COLO668 (cell line): ENCODE measurements around the gene NET1.

Source experiments
- DNase-seq: peaks from one replicate; lab custom pipeline; 2025; ENCODE audit not compliant: unreplicated experiment; lab: John Stamatoyannopoulos, UW

The NET1 gene

GRCh38 chr10:5497948-5498730 lies 85.8 kb downstream of the NET1 start:
- no peak for DNase-seq

- DNase-seq = no peak
These were observed 86.6 kb downstream of the NET1 start for GRCh38 chr10:5498791-5499492.

DNA sequence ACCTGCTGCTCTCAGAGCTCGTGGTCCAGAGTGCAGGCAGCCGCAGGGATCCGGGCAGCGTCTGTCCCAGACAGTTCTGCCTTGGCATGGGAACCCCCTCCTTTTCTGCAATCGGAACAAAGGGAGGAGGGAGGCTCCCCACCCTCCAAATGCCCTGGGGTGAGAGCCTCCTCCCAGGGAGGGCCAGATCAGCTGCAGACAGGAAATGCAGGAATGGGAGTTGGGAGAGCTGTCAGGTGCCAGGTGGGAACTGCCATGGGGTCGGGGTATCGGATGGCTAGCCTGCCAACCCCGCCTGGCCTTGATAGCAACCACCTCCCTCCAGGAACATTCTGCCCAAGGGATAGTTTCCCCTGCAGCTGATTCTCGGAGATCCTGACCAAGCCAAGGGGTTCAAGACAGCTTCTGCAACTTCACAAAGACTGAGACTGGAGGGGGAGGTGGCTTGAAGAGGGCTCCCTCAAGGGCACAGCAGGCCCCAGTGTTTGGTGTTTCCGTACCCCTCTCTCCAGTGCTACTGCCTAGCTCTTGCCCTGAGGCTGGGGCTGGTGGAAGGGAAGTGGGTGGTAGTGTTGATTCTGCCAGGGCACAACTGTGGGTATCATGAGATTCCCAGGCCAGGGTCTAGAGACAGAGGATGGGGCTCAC lies 87.3 kb downstream of the NET1 start, which contains the start of gene CALML5:
CALML5 (minus strand) TSS at position 78 of the 648 bp plus-strand sequence. CDS start 132 bp downstream, outside the sequence.
- DNase-seq = peak; percentile 37

DNA sequence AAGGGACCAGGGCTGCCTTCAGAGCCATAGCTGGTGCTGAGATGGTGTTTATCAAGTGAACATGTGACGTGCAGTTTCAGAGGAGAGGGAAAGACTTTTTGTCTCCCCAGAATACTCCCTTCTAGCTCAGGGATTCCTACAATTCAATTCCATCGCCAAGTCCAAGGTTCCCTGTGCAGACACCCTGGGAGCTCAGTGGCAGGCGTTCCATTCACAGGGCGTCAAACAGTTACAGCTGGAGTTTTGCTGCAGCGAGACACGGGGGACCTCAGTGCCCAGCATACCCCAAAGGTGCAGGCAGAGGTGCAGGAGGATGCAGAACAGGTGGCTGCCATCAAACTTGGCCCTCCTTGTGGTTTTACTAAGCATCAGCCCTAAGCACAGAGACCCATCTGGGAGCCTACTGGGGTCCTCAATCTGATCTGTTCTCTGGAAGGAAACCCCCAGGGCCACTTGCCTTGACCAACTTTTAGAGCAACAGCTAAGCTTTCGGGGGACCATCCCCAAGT lies 87.9 kb downstream of the NET1 start:
- DNase-seq = no peak

DNA sequence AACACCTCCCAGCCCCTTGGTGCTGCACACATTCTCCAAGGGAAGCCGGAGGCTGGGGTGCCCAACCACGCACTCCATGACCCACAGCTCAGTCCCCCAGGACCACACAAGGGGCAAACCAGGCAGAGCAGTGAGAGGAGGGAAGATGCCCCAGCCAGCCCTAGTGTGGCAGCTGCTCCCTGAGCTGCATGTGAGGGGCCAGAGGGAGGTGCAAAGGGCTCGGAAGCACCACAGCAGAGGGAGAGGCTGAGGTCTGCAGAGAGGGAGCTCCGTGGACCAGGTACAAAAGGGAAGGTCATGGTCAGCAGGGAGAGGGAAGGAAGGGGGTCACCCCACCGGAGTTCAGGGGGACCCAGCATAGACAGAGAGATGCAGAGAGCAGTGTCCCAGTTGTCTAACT lies 88.6 kb downstream of the NET1 start:
- DNase-seq = no peak

GRCh38 chr10:5502061-5502521 lies 89.7 kb downstream of the NET1 start:
- no peak for DNase-seq

DNA sequence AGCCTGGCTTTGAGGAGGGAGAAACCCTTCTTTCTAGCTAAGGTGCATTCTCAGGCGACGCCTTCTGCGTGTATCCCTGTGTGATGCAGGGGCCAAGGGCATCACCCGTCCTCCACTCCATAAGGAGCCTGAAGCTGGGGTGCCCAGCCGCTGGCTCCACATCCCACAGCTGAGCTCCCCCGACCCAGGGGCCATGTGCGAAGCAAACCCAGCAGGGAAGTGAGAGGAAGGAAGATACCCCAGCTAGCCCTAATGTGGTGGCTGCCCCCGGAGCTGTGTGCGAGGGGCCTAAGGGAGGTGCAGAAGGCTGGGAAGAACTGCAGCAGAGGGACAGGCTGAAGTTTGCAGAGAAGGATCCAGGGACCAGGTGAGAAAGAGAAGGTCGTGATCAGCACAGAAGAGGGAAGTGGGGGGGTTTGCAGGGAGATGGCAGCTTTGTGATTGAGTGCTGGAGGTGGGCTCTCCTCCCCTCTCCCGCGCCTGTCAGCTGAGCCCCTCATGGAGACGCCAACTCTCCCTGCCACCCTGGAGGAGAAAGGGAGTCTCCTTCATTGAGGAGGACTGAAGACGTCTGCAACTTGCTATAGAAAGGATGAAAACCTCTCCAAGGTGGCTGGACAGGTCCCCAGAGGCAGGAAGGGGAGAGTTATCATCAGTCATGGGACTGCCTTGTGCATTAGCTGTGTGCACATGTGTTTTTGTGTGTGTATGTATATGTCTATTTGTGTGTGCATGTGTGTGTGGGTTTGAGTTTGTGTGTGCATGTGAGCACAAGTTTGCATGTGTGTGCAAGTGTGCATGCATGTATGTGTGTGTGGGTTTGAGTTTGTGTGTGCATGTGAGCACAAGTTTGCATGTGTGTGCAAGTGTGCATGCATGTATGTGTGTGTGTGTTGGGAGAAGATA lies 90.5 kb downstream of the NET1 start:
- DNase-seq = no peak

- peak; percentile 52 for DNase-seq
These were observed 91.1 kb downstream of the NET1 start for GRCh38 chr10:5503477-5503835.

GRCh38 chr10:5504146-5505072 lies 92.1 kb downstream of the NET1 start:
- peak; percentile 14 for DNase-seq

GRCh38 chr10:5506246-5506645 lies 93.9 kb downstream of the NET1 start:
- DNase-seq = no peak

DNA sequence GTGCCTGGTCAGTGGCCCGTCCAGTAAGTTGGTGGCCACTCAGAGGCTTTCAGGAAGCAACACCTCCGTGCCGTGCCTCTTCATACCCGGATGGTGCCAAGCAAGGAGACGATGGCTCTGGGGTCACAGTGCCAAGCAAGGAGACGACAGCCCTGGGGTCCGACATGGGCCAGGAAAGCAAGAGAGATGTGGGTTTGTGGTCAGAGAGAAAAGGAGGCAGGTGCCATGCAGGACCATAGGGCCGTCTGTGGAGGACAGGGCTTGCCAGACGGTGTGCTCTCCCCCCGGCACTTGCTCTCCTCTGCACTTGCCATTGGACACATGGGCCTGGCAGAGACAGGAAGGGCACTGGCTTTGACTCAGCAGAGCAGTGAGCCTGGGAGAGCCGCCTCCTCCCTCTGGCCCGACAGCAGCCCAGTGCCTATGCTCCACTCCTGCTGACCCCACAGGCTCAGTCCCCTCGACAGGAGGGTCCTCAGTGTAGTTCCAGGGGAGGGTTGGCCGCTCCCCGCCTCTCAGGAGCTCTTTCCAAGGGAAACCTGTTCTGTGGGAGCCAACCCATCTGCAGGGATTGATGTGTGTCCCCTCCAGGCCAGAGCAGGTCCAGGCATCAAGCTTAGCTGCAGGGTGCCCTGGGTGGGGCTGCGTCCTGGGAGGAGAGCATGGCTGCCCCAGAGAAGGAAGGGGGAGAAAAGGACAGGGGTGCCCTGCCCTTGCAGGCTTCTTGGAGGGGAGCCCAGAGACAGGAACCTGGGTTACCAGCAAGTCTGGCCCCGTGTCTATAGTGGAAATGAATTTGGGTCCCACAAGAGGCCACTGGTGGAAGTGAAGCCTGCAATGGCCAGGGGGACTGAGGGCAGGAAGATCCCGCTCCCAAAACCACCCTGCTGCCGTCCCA lies 94.6 kb downstream of the NET1 start:
- no peak for DNase-seq

GRCh38 chr10:5507649-5508131 lies 95.3 kb downstream of the NET1 start:
- DNase-seq = no peak

GRCh38 chr10:5508161-5508604 lies 95.8 kb downstream of the NET1 start:
- no peak for DNase-seq
